ENCODE measurements around the gene THADA.
"Not testable (repeated sequence)": the region's sequence is repeated elsewhere in the genome, so short reads cannot be mapped to it uniquely, and the experiment has no call there.

- TF ChIP-seq POLR2A, CTCF (IDR thresholded peaks at IDR 0.05): not testable (repeated sequence)
These were observed 209.2 kb downstream of the THADA start for GRCh38 chr2:43386679-43387078.

All from thyroid gland (tissue), 4 donors.